HEK293 (cell line): ENCODE measurements around the gene HTT-AS.

Experiments used
- CTCF ChIA-PET: fragments of 350-600 bp; formaldehyde crosslinking; extraction: SDS; loops from one replicate; lab custom pipeline; 2021; ENCODE audit warnings: antibody characterized with exemption; lab: Yijun Ruan, JAX
- POLR2A ChIA-PET: fragments of 300-600 bp; formaldehyde crosslinking; extraction: SDS; loops from one replicate; lab custom pipeline; 2020; ENCODE audit warnings: antibody characterized with exemption, inconsistent platforms; lab: Yijun Ruan, JAX
- H3K27ac ChIP-seq: fragments of 200-500 bp; sonication (Bioruptor generic); 2 replicates; pipeline ENCODE4 v1.5.1; 2014; ENCODE audit warnings: low read depth, low read length, control low read depth, inconsistent platforms; ENCODE audit errors: extremely low read depth
- H3K36me3 ChIP-seq, 2 experiments: fragments of 200-500 bp in 1 of 2; sonication (Bioruptor generic) in 1 of 2; 1 replicate in 1 of 2; 2 replicates in 1 of 2; pipeline ENCODE4 v1.5.1; 2014 to 2017; ENCODE audit warnings: inconsistent platforms in 2 of 2, low read length in 2 of 2; ENCODE audit not compliant: control insufficient read depth in 2 of 2, insufficient read depth in 1 of 2
- H3K4me1 ChIP-seq: fragments of 200-500 bp; sonication (Bioruptor generic); 2 replicates; pipeline ENCODE4 v1.5.1; 2014; ENCODE audit warnings: mild to moderate bottlenecking, low read length, inconsistent platforms; ENCODE audit not compliant: control insufficient read depth, insufficient read depth
- H3K4me3 ChIP-seq: 2 replicates; pipeline ENCODE4 v1.5.1; 2011; ENCODE audit warnings: low read depth, mild to moderate bottlenecking, control low read depth, low read length, moderate library complexity
- H3K9me3 ChIP-seq: fragments of 200-500 bp; sonication (Bioruptor generic); 2 replicates; pipeline ENCODE4 v1.5.1; 2014; ENCODE audit warnings: low read depth, low read length, inconsistent platforms; ENCODE audit not compliant: control insufficient read depth, insufficient read depth
- CTCF ChIP-seq: fragments of 450-650 bp; formaldehyde crosslinking; IDR thresholded peaks from 2 replicates; pipeline ENCODE4 v1.5.1; 2016; ENCODE audit warnings: missing biosample characterization, missing genetic modification characterization
- GLI2 ChIP-seq: fragments of 450-650 bp; formaldehyde crosslinking; IDR thresholded peaks from 2 replicates; pipeline ENCODE4; 2017; ENCODE audit warnings: missing biosample characterization, missing genetic modification characterization, low read depth, borderline replicate concordance
- HIC1 ChIP-seq: fragments of 450-650 bp; formaldehyde crosslinking; IDR thresholded peaks from 2 replicates; pipeline ENCODE4 v1.5.1; 2016; ENCODE audit warnings: missing biosample characterization, missing genetic modification characterization
- SCRT1 ChIP-seq: fragments of 450-650 bp; formaldehyde crosslinking; IDR thresholded peaks from 2 replicates; pipeline ENCODE4 v1.5.1; 2016; ENCODE audit warnings: missing biosample characterization, missing genetic modification characterization, borderline replicate concordance
- SCRT2 ChIP-seq: fragments of 450-650 bp; formaldehyde crosslinking; IDR thresholded peaks from 2 replicates; pipeline ENCODE4 v1.5.1; 2016; ENCODE audit warnings: missing biosample characterization, missing genetic modification characterization
- SP7 ChIP-seq: fragments of 450-650 bp; formaldehyde crosslinking; IDR thresholded peaks from 2 replicates; pipeline ENCODE4 v1.5.1; 2016; ENCODE audit warnings: missing biosample characterization, missing genetic modification characterization
- ZBTB11 ChIP-seq: fragments of 450-650 bp; formaldehyde crosslinking; conservative IDR thresholded peaks from 2 replicates; pipeline ENCODE4 v1.5.1; 2016; ENCODE audit warnings: low read depth, missing biosample characterization, missing genetic modification characterization
- ZBTB20 ChIP-seq: fragments of 450-650 bp; formaldehyde crosslinking; IDR thresholded peaks from 2 replicates; pipeline ENCODE4 v1.5.1; 2016; ENCODE audit warnings: missing biosample characterization, missing genetic modification characterization
- ZBTB26 ChIP-seq: fragments of 450-650 bp; formaldehyde crosslinking; optimal IDR thresholded peaks from 2 replicates; pipeline ENCODE3; 2016; ENCODE audit warnings: missing biosample characterization, mild to moderate bottlenecking, missing genetic modification characterization
- ZFP3 ChIP-seq: fragments of 450-650 bp; formaldehyde crosslinking; IDR thresholded peaks from 2 replicates; pipeline ENCODE4 v1.5.1; 2016; ENCODE audit warnings: low read depth, missing biosample characterization, missing genetic modification characterization
- ZFP37 ChIP-seq: fragments of 450-650 bp; formaldehyde crosslinking; IDR thresholded peaks from 2 replicates; pipeline ENCODE4 v1.5.1; 2016; ENCODE audit warnings: missing biosample characterization, missing genetic modification characterization
- ZNF114 ChIP-seq: fragments of 450-650 bp; formaldehyde crosslinking; IDR thresholded peaks from 2 replicates; pipeline ENCODE4 v1.5.0; 2017; ENCODE audit warnings: missing biosample characterization, missing genetic modification characterization
- ZNF169 ChIP-seq: fragments of 450-650 bp; formaldehyde crosslinking; IDR thresholded peaks from 2 replicates; pipeline ENCODE4 v1.5.1; 2016; ENCODE audit warnings: missing biosample characterization, missing genetic modification characterization
- ZNF174 ChIP-seq: fragments of 450-650 bp; formaldehyde crosslinking; IDR thresholded peaks from 2 replicates; pipeline ENCODE4 v1.5.0; 2017; ENCODE audit warnings: missing biosample characterization, mild to moderate bottlenecking, missing genetic modification characterization
- ZNF184 ChIP-seq: fragments of 450-650 bp; IDR thresholded peaks from 2 replicates; pipeline ENCODE4 v1.5.1; 2018; ENCODE audit warnings: missing biosample characterization, mild to moderate bottlenecking, missing genetic modification characterization
- ZNF2 ChIP-seq: fragments of 450-650 bp; formaldehyde crosslinking; IDR thresholded peaks from 2 replicates; pipeline ENCODE4 v1.5.1; 2016; ENCODE audit warnings: missing biosample characterization, missing genetic modification characterization
- ZNF426 ChIP-seq: fragments of 450-650 bp; formaldehyde crosslinking; IDR thresholded peaks from 2 replicates; pipeline ENCODE4 v1.5.1; 2017; ENCODE audit warnings: missing biosample characterization, missing genetic modification characterization, mild to moderate bottlenecking, inconsistent platforms, moderate library complexity
- ZNF529 ChIP-seq: fragments of 450-650 bp; formaldehyde crosslinking; IDR thresholded peaks from 2 replicates; pipeline ENCODE4 v1.5.1; 2017; ENCODE audit warnings: missing genetic modification characterization, missing biosample characterization; ENCODE audit not compliant: insufficient replicate concordance
- ZNF544 ChIP-seq: fragments of 450-650 bp; formaldehyde crosslinking; IDR thresholded peaks from 2 replicates; pipeline ENCODE4 v1.5.0; 2017; ENCODE audit warnings: missing biosample characterization, missing genetic modification characterization
- ZNF585B ChIP-seq: fragments of 450-650 bp; formaldehyde crosslinking; IDR thresholded peaks from 2 replicates; pipeline ENCODE4 v1.5.1; 2016; ENCODE audit warnings: missing biosample characterization, missing genetic modification characterization
- ZNF624 ChIP-seq: fragments of 450-650 bp; formaldehyde crosslinking; IDR thresholded peaks from 2 replicates; pipeline ENCODE4 v1.5.1; 2017; ENCODE audit warnings: missing biosample characterization, missing genetic modification characterization
- ZNF654 ChIP-seq: fragments of 450-650 bp; formaldehyde crosslinking; IDR thresholded peaks from 2 replicates; pipeline ENCODE4 v1.5.1; 2016; ENCODE audit warnings: low read depth, missing biosample characterization, missing genetic modification characterization
- ZNF660 ChIP-seq: fragments of 450-650 bp; IDR thresholded peaks from 2 replicates; pipeline ENCODE4 v1.5.1; 2018; ENCODE audit warnings: missing biosample characterization, mild to moderate bottlenecking, missing genetic modification characterization
- ZNF664 ChIP-seq: fragments of 450-650 bp; formaldehyde crosslinking; IDR thresholded peaks from 2 replicates; pipeline ENCODE4 v1.5.1; 2016; ENCODE audit warnings: missing biosample characterization, missing genetic modification characterization

Gene HTT-AS

GRCh38 chr4:3047464-3048286 is 26.7 kb downstream of the HTT-AS start:
- no peaks in the 10 kb centered on the region for H3K36me3 ChIP-seq
- POLR2A ChIA-PET, result no interaction called here
- H3K4me1 ChIP-seq, result no peaks in the 10 kb centered on the region
- TF ChIP-seq ZFP3 (tag by site-specific recombination), result no peak
- no peak for TF ChIP-seq ZNF184 (tag by site-specific recombination)
- TF ChIP-seq GLI2 (tag by site-specific recombination), result no peak
- TF ChIP-seq ZNF174 (tag by site-specific recombination), result no peak
- TF ChIP-seq ZNF2 (tag by site-specific recombination), result peak; percentile 60; the same call in 1 of the 2 replicates
- no peak for TF ChIP-seq ZNF426
- no peak for TF ChIP-seq ZNF169 (tag by site-specific recombination)
- no peak for TF ChIP-seq ZBTB20 (tag by site-specific recombination)
- peak; percentile 90 for TF ChIP-seq SCRT1 (tag by site-specific recombination)
- no peak for TF ChIP-seq ZNF114 (tag by site-specific recombination)
- TF ChIP-seq ZNF529 (tag by site-specific recombination), result no peak
- TF ChIP-seq SP7 (tag by site-specific recombination), result no peak
- no peak for TF ChIP-seq ZNF624 (tag by site-specific recombination)
- TF ChIP-seq ZBTB11 (tag by site-specific recombination), result no peak
- TF ChIP-seq SCRT2 (tag by site-specific recombination), result peak; percentile 98
- TF ChIP-seq ZNF654 (tag by site-specific recombination), result peak; percentile 79
- TF ChIP-seq ZFP37 (tag by site-specific recombination), result no peak
- TF ChIP-seq ZNF660 (tag by site-specific recombination), result no peak
- no peak for TF ChIP-seq HIC1 (tag by site-specific recombination)
- no peak for TF ChIP-seq ZNF585B (tag by site-specific recombination)
- no peak for TF ChIP-seq ZBTB26 (tag by site-specific recombination)
- peak; percentile 17; the same call in 1 of the 2 replicates for TF ChIP-seq CTCF (tag by site-specific recombination)
- TF ChIP-seq ZNF544, result no peak
- no peak for TF ChIP-seq ZNF664 (tag by site-specific recombination)
- TF ChIP-seq, all 188 proteins: peak for 5
- Histone ChIP-seq H3K27ac (no peak overlapping the region), H3K9me3 (no peaks in the 10 kb centered on the region), H3K4me3 (no peak overlapping the region)
- CTCF ChIA-PET, result interaction anchor here (0.6 to 1.4 kb wide), 7 partner anchors 11 to 433 kb away, joined by 3 to 5 read pairs (median 3); no protein-coding TSS in a partner anchor
